Medulla oblongata (tissue), 1 donor: ENCODE results near the gene ANKRD12.

Source experiments
- DNase-seq: peaks from one replicate; pipeline ENCODE4 v3.0.0-alpha.2; 2015; ENCODE audit errors: extremely low spot score

ANKRD12 gene

DNA sequence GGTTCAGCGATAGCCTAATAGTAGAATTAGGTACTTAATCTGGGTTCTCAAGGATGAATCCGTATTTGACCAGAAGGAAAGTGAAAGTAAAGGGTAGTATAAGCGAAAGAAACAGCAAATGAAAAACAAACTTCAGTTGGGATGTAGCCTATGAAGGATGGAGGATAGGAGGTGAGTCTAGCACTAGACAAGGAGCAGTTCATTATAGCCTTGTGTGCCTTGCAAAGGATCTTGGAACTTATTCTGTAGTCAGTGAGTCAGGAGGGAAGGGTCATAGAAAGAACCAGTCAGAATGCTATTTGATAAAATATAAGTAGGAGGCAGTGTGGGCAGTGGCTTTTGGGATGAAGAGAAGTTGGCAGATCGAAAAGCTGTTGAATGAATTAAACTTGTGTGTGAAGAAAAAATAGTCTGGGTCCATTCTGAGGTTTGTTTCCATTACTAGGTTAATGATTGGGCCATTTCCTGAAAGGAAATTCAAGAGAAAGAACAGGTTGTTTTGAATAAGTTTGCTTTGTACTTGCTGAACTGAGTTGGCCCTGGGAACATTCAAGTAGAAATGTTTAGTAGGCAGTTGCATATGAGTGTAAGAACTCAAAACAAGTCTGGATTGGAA lies 48.5 kb downstream of the ANKRD12 start:
- no peak for DNase-seq

DNA sequence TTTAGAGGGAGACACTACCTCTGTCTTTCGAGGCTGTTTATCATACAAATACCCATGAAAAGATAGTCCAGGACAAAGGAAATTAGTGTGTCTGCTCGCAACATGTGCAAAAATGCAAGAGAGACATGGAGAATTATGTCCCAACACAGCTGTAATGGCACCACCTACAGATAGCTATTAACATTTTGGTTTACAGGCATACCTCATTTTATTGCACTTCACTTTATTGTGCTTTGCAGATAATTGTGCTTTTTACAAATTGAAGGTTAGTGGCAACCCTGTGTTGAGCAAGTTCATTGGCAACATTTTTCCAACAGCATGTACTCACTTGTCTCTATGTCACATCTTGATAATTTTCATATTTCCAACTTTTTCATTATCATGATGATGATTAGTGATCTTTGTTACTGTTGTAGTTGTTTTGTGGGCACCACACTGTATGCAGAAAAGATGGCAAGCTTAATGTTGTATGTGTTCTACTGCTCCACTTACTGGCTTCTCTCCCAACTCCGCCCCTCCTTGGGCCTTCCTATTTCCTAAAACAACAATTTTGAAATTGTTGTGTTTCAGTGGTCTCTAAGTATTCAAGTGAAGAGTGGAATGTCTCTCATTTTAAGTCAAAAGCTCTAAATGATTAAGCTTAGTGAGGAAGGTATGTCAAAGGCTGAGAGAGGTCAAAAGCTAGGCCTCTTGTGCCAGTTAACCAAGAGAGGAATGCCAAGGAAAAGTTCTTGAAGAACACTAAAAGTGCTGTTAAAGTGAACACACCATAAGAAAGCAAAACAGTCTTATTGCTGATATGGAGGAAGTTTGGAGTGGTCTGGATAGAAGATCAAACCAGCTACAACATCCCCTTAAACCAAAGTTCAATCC lies 52.0 kb downstream of the ANKRD12 start:
- DNase-seq = no peak

DNA sequence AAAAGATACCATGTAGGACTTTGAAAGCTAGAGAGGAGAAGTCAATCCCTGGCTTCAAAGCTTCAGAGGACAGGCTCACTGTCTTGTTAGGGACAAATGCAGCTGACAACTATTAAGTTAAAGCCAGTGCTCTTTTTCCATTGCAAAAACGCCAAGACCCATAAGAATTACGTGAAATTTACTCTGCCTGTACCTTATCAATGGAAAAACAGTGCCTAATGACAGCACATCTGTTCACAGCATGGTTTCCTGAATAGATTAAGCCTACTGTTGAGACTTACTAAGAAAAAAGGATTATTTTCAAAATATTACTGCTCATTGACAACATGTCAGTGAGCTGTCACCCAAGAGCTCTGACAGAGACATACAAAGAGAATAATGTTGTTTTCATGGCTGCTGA lies 52.9 kb downstream of the ANKRD12 start:
- no peak for DNase-seq

DNA sequence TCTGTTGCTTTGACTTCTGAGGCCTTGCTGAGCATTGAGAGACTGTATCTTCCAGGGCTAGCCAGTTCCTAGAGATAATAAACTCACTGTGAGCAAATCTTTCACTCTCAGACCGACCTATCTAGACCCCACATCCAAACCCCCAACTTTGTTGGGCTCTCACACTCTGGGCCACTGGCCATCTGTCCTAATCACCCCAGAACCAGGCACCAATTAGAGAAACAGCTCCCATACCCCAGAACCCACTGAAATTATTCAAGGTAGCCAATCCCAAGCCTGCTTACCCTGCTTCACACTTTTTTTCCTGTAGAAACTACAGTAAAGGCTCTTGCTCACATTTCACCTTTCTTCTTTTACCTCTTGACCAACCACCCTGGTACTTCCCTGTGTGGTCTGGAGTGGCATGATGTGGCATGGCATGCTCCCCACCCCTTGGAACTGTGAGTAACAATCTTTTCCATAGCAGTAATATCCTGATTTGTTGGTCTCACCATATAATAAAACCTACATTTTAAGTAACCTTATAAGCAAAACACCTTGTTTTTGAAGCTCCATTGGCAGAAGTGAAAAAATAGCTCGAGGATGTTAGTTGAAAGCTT lies 55.2 kb downstream of the ANKRD12 start:
- DNase-seq = no peak

DNA sequence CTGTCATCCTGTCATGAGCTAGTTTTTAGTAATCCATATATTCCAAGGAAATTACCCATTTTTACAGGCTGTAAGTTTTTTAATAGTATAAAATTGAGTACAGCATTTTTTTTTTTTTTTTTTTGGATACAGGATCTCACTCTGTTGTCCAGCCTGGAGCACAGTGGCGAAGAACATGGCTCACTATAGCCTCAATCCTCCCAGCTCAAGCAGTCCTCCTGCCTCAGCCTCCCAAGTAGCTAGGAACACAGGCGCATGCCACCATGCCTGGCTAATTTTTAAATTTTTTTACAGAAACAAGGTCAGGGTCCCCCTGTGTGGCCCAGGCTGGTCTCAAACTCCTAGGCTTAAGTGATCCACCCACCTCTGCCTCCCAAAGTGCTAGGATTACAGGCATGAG lies 56.5 kb downstream of the ANKRD12 start:
- no peak for DNase-seq

DNA sequence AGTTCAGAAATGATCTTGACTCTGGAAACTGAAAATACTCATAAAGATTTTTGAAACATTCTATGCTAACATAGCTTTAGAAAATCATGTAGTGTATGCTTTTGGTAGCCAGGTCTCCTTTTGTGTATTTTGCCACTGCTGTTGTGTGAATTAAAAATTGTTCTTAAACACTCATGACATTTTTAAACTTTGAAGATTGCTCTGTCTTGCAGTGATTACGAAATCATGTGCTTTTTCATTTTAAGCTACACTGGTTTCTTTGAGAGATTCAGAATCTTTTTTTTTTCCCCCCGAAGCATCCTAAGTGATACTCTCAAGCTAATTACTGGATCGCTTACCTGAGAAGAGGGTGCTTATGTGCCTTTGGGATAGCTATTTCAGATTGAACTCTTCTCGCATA lies 60.0 kb downstream of the ANKRD12 start:
- DNase-seq = no peak

DNA sequence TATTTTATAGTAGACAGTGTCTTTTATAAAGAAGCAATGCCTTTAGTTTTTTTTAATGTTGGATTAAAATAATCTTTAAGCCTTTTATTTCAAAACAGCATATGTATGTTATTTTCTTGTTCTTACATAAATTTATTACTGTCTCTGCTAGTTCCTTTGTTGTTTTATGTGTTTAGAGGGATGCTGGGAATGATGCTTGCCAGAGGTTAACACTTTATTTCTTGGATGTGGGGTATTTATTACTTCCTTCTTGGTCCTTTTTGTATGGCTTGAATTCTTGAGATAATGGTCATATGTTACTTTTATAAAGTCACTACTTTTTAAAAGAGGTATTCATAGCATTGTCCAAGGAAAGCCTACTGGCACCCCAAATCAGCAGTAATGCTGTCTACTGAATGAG lies 63.1 kb downstream of the ANKRD12 start:
- no peak for DNase-seq

DNA sequence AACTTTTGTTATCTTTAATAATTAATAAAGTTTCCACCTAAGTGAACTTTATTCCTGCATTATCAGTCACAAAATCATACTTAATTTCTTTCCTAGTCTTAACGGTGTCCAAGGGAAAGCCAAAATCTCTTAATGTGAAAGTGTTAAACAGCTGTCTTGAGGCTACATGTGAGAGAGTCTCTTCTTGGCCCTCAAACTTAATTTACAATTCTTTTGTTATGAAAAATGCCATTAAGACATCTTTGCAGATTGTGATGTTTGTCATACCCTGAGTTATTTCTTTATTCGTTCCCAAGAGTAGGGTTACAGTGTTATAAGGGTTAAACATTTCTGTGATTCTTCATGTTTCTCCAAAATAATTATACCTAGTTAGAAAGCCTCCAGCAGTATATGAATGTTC lies 64.6 kb downstream of the ANKRD12 start:
- no peak for DNase-seq

DNA sequence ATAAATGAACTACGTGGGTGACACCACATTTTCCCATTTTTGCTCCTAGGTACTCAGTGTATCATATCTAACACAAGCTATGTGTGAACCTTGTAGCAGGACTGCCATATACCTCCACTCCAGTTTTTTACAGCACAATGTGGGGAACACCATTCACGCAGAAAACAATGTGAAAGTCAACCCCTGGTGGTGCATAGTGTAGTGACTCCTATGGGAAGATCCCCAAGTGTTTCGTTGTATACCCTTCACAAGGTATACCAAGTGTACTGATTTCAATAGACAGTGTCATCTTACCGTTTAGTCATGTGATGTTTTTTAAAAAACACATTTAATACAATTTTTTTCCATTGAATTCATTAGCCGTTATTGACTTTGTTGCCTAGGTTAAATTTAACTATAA lies 68.1 kb downstream of the ANKRD12 start:
- DNase-seq = no peak

DNA sequence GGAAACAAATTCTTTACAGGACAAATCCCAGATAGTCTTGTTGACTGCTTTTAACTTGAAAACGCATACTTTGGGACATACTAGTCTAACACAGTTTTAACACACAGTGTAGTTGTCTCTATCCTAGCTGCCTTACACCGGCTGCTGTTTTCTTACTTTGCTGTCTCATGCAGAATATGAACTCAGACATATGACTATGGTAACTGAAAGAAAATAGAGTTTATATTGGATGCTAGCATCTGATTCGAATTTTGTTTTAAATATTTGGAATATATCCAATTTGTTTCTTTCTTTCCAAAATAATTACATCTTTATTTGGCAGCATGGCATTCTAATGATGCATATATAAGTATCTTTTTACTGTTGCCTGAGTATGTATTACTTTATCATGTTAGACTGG lies 69.8 kb downstream of the ANKRD12 start:
- no peak for DNase-seq

DNA sequence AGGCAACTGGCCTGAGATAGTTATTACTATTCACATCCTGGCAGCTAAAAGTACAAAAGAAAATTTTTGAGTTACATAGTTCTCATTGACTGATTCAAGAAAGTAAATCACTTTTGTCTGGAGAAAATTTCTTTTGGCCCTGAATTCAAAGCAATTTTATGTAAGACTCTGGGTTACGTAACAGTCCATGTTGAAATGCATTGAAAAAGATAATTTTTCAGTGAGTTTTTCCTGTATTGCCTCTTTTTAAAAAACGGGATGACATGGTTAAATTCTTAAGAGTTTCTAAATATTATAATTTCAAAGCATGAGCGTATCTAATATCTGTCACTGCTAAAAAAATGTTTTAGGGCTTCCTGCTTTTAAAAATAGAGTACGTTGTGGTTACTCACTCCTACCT lies 72.7 kb downstream of the ANKRD12 start:
- DNase-seq = no peak

DNA sequence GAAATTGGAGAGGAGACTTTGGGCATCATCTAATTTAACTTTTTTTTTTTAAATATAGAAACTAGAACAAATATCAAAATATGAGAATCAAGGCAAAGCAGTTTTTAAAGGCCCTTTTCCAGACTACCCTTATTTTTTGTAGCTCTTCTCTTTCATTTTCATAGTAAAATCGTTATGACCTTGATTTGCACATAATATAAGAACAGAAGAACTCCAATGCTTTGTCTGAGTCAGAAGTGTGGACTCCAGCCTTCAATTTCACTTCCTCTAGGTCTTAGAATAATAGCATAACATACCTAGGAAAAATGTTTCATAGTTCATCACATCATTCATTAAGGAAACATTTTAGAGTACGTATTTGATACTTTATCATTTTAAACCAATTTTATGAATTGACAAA lies 74.4 kb downstream of the ANKRD12 start:
- DNase-seq = no peak

DNA sequence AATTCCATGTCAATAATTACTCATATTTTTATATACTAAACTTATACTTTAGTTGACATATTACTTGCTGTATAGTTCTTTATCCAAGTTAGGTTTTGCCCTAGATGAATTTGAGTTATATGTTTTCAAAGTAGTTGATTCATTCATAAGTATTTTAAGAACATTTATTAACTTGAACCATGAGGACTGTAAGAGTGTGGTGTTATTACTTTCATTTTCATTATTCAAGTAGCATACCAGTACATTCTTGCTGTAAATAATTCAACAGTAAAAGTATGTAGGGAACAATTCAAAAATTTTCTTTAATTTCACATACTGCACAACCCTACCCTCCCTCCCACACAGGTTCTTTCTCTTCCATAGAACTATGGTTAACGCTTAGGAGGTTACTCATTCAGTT lies 75.4 kb downstream of the ANKRD12 start:
- no peak for DNase-seq

DNA sequence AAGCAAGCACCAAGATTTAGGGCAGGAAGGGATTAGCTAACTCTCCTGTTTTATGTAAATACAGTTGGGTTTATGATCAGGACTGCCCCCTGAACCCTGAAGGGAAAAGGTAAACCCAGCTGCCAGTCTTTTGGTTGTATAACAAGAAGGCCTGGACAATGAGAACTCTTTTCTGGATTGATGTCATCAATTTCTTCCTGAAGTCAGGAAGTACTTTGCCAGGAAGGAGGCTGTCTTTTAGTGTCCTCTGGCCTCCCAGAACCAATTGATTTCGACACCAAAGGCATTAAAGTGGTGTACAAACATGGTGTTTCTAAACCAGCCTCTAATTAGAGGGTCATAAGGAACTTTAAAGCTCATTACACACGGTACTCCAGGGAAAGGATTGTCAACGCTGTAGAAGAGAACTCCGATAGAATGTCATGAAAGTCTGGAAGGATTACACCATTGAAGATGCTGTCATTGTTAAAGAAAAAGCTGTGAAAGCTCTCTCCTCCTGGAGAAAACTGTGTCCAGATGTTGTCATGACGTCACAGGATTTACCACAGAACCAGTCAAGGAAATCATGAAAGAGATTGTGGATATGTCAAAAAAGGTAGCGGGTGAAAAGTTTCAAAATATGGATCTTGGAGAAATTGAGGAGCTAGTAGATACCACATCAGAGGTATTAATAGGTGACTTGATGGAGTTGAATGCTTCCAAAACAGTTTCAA lies 78.8 kb downstream of the ANKRD12 start:
- DNase-seq = no peak

DNA sequence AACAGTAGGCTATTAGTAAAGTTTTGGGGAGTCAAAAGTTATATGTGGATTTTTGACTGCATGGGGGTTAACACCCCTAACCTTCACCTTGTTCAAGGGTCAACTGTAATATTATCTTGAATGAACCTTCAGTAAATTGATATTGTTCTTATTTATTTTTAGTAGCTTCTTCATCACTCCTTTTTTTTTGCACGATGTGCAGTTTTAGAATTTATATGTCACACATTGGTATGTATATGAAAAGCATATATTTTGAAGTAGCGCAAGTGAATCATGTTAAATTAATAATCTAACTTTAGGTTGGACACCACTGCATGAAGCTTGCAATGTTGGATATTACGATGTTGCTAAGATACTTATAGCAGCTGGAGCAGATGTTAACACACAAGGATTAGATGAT lies 79.9 kb downstream of the ANKRD12 start:
- DNase-seq = no peak

DNA sequence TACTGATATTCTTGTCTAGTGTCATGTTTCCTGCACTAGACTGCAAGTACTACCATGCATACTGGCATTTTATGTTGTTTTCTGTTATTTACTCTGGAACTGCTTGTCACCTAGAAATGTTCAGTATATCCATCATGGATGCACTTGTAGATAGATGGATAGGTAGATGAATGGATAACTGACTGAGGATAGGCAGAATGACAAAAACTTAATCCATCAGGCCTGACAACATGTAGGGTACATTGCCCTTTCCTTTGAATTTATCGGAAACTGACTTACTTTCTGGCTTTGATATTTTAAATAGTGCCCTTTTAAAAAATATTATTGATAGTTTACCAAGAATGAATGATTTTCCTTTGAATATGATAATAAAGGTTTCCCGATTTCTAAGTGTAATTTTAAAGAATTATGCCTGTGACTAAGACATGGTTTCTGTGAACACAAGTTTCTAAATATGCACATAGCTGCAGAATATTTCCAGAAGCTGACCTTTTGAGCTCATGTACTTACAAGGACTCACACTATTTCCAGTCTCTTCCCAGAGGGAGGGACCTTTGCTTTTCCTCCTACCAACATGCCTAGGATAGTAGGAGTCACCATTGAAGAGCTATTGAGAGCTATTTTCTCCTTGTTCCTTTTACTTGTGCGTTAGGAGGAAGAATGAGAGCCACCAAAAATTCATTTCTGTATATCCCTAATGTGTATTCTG lies 81.3 kb downstream of the ANKRD12 start:
- no peak for DNase-seq

DNA sequence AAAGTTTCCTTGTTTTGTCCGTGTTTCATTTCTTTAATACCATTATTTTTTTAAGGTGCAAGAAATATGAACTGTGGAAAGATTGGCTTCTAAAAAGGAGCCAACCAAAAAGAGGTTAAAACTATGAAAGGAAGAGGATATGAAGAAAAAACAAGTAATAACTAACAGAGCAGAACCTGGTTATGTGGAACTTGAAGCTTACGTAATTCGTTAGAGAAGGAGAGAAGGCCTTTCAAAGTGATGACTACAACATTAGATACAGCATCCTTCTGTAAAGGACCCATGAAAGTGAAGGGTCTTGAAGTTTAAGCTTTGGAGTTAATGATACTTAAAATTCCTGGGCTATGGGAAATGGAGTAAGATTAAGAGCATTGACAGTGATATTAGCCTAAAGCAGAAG lies 84.5 kb downstream of the ANKRD12 start:
- DNase-seq = no peak

DNA sequence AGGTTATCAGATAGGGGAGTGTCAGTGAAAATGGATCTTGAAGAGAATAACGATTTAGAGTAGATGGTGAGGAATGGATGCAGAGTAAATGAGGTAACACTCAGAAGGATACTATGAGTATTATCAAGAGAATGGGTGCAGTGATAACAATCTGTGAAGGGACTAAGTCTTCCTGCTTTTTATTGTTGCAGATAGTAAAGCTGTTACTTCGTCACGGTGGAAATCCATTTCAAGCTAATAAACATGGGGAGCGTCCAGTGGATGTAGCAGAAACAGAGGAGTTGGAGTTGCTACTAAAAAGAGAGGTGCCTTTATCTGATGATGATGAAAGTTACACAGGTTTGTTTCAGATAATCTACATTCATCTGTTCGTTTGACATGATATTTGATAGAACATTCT lies 85.1 kb downstream of the ANKRD12 start:
- no peak for DNase-seq

DNA sequence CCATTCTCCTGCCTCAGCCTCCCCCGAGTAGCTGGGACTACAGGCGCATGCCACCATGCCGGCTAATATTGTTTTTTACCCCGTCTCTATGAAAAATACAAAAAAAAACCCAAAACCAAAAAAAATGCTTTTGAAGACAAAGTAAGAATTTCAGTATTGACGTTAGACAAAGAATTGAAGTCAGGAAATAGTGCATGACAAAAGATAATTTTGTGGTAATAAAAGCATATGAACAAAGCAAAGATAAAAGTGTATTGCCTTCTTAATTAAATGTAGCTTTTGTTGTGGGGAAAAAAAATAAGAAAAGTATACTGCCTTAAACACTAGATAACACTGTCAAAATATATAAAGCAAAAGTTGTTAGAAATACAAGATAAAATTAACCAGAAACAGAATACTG lies 86.8 kb downstream of the ANKRD12 start:
- DNase-seq = no peak

DNA sequence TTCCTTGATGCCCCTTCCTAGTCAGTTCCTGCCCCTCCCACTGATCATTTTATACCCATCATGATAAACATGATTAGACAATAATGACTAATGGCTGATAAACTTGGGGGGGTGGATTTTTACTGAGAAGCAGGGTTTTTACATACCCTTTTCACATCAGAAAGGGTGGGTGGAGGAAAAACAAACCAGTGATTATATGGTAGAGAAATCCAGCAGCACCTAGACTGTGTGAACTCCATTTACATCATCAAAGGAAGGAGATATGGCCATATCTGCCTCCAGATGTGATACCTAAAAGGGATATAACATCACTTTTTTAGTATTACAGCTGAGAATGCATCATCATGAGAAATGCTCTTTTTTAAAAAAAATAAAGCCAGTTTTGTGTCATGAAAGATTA lies 89.9 kb downstream of the ANKRD12 start:
- no peak for DNase-seq

DNA sequence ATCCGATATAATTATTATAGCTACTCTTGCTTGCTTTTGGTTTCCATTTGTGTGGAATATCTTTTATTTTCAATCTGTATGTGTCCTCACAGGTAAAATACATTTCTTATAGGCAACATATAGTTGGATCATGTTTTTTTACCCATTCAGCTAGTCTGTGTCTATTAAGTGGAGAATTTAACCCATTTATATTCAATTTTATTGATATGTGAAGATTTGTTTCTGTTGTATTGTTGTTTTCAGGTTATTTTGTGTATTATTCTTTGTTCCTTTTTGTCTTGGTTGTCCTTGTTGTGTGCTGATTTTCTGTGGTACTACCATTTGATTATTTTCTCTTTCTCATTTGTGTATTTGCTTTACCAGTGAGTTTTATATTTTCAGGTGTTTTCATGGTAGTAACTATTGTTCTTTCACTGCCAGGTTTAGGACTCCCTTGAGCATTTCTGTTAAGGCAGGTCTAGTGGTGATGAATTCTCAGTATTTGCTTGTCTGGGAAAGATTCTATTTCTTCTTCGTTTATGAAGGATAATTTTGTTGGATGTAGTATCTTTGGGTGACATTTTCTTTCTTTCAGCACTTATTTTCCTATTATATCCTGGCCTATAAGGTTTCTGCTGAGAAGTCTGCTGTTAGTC lies 95.4 kb downstream of the ANKRD12 start:
- no peak for DNase-seq
